Measurements from ENCODE around the gene MEG3.
"Not testable (repeated sequence)": the region's sequence is repeated elsewhere in the genome, so short reads cannot be mapped to it uniquely, and the experiment has no call there.

MEG3 gene

GRCh38 chr14:100789460-100790417, 36.2 kb upstream of the MEG3 start:
- DNase-seq = no peak

GRCh38 chr14:100790502-100791347, 35.2 kb upstream of the MEG3 start:
- DNase-seq = no peak

DNA sequence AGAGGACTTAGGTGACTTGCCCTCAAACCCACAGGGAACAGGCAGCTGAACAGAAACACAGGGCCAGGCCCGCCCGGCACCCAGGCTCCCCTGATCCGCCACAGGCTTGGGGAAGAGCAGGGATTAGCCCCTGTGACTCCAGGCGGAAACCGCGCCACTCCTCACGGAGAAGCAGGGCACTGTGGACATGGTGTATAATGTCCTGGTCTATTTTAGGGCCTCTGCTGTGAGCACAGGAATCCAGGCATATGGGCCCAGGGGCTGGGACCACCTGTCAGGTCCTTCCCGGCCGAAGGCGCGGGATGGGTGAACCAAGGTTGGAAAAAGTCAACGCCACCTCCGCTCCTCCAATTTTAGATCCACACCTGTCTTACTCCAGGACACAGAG, 34.6 kb upstream of the MEG3 start:
- no peak for DNase-seq

DNA sequence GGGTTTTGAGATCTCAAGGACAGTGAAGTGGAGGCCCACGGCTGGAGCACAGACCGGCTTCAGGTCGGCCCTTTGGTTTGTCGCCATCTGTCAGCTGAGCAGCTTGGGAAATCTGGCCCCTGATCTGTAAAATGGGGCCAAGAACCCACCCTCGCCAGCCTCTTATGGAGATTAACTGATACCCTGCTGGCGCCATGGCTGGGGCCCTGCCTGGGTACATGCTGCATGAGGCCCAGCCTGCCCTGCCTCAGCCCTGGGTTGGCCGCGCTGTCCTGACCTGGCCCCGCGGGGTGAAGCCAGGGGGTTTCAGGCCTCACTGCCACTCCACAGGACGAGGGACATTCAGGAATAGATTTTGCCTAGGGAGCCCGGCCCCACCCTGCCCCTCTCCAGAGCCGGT, 33.9 kb upstream of the MEG3 start:
- DNase-seq = no peak

- no peak for DNase-seq
Observed at GRCh38 chr14:100796946-100797345, 29.0 kb upstream of the MEG3 start.

GRCh38 chr14:100800041-100800440, 25.9 kb upstream of the MEG3 start:
- no peak for DNase-seq

DNA sequence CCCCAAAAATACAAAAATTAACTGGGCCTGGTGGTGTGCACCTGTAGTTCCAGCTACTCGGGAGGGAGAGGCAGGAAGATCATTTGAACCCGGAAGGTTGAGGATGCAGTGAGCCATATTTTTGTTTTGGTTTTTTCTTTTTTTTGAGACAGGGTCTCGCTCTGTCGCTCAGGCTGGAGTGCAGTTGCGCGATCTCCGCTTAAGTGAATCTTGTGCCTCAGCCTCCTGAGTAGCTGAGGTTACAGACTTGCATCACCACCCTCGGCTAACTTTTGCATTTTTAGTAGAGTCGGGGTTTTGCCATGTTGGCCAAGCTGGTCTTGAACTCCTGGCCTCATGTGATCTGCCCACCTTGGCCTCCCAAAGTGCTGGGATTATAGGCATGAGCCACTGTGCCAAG, 24.5 kb upstream of the MEG3 start:
- not testable (repeated sequence) for DNase-seq

DNA sequence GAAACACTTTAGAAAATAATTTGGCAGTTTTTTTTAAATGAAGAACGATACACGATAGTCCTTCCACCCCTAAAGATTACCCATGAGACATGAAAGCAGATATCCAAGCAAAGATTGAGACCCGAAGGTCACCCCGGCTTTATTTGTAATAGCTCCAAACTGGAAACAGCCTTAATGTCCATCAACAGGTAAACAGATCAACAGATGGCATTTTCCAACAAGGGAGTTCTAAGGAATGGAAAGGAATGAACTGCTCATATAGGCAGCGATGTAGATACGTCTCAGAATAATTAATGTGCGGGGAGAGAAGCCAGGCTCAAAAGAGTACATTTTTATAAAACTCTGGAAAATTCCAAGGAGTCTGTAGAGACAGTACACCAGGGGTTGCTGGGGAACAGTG, 23.7 kb upstream of the MEG3 start:
- DNase-seq = no peak

GRCh38 chr14:100802766-100803165, 23.2 kb upstream of the MEG3 start:
- no peak for DNase-seq

DNA sequence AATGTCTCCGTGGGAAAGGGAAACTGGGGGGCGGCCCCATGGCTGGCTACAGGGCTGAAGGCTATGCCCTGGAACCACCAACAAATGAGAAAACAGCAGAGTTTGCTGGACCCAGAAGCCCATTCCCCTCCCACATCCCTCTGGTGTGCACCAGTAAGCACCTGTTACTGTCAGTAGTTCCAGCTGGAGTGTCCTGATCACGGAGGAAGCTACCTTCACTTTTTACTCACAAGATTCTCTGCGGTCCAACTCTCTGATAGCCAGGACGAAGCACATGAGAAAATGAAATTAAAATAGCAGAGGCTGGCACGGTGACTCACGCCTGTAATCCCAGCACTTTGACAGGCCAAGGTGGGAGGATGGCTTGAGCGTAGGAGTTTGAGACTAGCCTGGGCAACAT, 22.7 kb upstream of the MEG3 start:
- no peak for DNase-seq

- no peak for DNase-seq
Observed at GRCh38 chr14:100803676-100804075, 22.2 kb upstream of the MEG3 start.

- no peak for DNase-seq
Observed at GRCh38 chr14:100804138-100804537, 21.8 kb upstream of the MEG3 start.

GRCh38 chr14:100804558-100805309, 21.2 kb upstream of the MEG3 start:
- no peak for DNase-seq

GRCh38 chr14:100806386-100806785, 19.5 kb upstream of the MEG3 start:
- no peak for DNase-seq

GRCh38 chr14:100807496-100807895, 18.4 kb upstream of the MEG3 start:
- no peak for DNase-seq

- DNase-seq = no peak
Observed at GRCh38 chr14:100807979-100808734, 17.8 kb upstream of the MEG3 start.

GRCh38 chr14:100810435-100810834, 15.5 kb upstream of the MEG3 start:
- DNase-seq = no peak

- DNase-seq = no peak
Observed at GRCh38 chr14:100810861-100811461, 15.0 kb upstream of the MEG3 start.

GRCh38 chr14:100813291-100813690, 12.6 kb upstream of the MEG3 start:
- DNase-seq = no peak

DNA sequence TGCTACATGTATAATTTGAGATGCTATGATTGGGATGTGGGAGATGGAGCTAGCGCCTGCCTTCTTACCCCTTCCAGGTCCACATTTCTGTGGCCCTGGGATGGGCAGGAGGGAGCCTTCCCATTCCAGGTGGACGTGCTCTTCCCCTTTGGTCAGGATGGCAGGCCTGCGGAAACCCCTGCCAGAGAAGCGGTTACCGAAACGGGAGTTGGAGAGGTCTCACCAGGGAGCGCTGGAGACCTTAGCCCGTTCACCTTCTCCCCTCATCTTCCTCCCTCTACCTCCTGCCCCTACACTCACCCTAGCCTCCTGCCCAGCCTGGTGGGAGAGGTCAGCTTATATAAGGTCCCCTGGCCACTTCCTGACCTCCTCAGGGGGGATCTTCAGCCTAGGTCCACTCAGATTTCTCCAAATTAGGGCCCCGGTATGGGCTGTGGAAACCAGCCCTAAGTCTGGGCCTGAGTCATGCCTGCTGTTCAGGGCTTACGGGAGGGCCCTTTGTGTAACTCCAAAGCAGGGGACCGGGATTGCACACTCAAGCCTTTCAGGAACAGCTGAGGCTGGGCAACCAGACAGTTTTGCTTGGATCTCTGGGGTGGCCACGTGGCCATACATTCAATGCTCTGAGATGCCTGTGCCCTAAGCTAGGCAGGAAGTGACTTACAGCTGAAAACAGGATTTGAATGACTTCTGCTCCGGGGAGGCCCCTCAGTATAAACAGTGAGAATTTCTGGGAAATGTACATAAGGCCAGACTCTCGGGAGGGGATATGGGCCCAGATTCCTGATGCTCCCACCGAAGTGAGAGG, 10.2 kb upstream of the MEG3 start:
- DNase-seq = no peak
